GM08714 (cell line): Measurements from ENCODE around the gene WFIKKN2.

Experiments used
- H3K4me3 ChIP-seq: fragments of 200-500 bp; sonication (Bioruptor generic); 2 replicates; pipeline ENCODE4 v1.5.1; 2014; ENCODE audit warnings: mild to moderate bottlenecking, low read length, inconsistent platforms
- ZNF274 ChIP-seq: IDR thresholded peaks from 2 replicates; pipeline ENCODE4 v1.6.1; 2012; ENCODE audit warnings: mild to moderate bottlenecking, low read depth, low read length

WFIKKN2 gene

DNA sequence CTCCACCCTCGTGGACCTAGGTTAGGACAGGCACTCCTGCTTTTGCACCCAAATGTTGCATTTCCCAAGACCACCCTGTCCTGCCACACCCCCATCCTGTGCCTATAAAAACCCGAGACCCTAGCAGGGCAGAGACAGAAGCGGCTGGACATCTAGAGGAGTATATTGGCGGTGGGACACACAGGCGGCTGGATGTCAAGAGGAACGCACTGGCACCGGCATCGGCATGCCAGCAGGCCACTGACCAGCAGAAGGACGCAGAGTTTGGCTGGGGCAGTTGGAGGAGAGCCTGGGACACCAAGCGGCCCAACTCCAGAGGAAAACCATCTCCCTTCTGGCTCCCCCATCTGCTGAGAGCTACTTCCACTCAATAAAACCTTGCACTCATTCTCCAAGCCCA is 14.7 kb upstream of the WFIKKN2 start:
- no peak for TF ChIP-seq ZNF274
- no peak overlapping the region for H3K4me3 ChIP-seq

DNA sequence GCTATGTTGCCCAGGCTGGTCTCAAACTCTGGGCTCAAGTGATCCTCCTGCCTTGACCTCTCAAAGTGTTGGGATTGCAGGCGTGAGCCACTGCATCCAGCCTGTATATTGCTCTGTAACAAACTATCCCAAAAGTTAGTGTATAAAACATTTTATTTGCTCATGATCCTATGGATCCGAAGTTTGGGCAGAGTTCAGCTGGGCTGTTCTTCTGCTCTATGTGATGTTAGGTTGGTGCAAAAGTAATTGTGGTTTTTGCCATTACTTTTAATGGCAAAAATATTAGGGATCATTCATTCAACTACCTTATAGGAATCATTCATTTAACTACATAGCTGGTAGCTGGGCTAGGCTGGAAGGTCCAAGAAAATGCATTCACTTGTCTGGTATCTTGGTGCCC is 12.8 kb upstream of the WFIKKN2 start:
- TF ChIP-seq ZNF274: no peak

DNA sequence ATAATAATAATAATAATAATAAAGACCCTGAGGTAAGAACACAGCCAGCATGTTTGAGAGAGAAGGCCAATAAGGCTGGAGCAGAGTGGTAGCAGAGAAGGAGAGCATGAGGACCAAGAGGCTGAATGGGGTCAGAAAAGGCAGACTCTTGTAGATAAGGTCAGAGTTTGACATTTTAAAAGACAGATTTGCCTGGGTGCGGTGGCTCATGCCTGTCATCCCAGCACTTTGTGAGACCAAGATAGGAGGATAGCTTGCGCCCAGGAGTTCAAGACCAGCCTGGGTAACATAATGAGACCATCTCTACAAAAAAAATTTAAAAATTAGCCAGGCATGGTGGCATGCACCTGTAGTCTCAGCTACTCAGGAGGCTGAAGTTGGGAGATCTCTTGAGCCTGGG is 11.0 kb upstream of the WFIKKN2 start:
- no peak for TF ChIP-seq ZNF274
- H3K4me3 ChIP-seq: no peak overlapping the region

More for the DNA sequence above, 12.8 kb upstream of the WFIKKN2 start:
- H3K4me3 ChIP-seq: no peak overlapping the region

DNA sequence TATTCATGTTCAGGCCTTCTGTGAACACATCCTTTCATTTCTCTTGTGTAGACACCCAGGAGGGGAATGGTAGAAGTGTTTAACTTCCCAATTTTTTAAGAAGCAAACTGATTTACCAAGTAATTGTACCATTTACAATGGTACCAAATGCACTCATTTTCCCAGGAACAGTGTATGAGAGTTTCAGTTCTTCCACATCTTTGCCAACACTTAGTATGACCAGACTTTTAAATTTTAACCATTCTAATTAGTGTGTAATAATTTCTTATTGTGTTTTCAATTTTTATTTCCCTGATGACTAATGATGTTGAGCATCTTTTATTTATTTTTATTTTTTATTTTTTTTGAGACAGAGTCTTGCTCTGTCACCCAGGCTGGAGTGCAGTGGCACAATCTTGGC is 10.2 kb upstream of the WFIKKN2 start:
- no peak overlapping the region for H3K4me3 ChIP-seq
- TF ChIP-seq ZNF274: no peak

DNA sequence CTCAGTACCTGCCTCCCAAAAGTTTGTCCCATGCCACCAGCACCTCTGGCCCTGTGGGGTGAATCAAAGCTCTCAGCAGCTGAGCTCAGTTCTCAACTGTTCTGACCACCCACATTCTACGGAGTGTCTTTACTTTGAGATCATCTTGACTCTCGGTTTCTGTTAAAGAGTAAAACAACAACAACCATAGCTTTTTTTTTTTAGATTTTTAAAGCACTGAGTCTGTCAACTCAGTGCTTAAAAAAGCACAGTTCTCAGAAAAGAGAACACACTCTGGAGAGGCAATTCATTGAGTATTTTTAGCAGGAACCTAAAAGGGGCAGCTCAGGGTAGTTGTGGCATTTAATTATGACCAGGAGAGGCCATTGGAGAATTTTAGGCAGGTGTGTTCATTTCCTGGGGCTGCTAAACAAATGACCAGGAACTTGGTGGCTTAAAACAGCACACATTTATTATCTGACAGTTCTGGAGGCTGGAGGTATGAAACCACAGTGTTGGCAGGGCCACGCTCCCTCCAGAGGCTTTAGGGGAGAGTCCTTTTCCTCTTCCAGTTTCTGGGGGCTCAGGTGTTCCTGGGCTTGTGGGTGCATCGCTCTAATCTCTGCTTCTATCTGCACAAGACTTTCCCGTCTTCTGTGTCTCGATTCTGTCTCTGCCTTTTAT is 6.7 kb upstream of the WFIKKN2 start:
- no peak for TF ChIP-seq ZNF274

DNA sequence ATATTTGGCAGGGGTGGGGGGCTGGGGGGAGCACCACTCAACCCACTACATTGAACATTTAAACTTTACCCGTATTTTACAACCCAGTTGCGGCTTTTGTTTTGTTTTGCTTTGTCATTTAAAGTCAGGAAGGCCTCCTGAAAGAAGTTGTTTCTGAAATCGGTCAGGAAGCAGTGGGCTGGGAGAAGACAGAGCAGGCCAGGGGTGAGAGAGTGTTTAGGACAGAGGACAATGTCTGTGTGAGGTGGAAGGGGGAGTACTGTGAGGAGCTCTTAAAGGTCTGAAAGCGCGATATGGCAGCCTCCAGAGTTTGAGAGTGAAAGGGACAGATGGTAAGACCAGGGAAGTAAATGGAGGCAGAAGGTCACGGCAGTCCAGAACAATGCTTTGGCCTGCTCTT is 6.1 kb upstream of the WFIKKN2 start:
- TF ChIP-seq ZNF274: no peak
- H3K4me3 ChIP-seq: no peak overlapping the region; the same call in 1 of the 2 replicates

More for the DNA sequence above, 6.7 kb upstream of the WFIKKN2 start:
- no peak overlapping the region; the same call in 1 of the 2 replicates for H3K4me3 ChIP-seq

DNA sequence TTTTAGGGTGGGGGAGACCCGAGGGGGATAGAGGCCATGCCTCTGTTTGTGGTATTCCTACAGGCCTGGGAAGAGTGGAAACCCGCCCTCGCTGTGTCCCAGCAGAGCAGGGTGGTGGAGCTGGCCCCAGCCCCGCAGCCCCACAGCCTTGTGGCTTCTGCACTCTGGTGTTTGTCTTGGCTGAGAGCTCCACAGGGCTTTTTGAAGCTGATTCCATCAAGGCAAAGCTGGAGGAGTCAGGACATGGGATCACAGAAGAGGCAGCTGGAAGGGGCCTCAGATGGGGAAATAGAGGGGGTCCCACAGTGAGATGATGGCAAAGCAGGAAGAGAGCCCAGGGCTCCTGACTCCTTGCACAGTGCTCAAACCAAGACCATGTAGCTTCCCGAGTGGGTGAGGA is 5.0 kb upstream of the WFIKKN2 start:
- no peak overlapping the region for H3K4me3 ChIP-seq
- no peak for TF ChIP-seq ZNF274

DNA sequence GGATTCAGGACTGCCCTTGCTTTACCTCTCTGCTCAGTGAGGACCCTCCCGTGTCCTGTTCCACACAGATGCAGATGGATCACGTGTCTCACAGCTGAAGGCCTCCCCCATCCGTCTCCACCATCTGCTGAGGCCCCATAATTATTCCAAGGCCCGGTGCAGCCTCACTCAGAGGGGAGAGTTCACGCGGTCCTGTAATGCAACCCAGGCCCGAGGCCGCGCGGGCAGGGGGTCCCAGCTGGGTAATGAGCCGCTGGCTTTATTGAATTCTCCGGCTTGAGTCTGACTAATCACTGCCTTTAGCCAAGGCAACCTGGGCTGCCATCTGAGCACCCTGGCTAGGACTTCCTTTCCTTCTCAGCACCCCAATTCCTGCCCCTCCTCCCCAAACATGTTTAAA is 4.4 kb upstream of the WFIKKN2 start:
- no peak overlapping the region for H3K4me3 ChIP-seq
- TF ChIP-seq ZNF274: no peak

DNA sequence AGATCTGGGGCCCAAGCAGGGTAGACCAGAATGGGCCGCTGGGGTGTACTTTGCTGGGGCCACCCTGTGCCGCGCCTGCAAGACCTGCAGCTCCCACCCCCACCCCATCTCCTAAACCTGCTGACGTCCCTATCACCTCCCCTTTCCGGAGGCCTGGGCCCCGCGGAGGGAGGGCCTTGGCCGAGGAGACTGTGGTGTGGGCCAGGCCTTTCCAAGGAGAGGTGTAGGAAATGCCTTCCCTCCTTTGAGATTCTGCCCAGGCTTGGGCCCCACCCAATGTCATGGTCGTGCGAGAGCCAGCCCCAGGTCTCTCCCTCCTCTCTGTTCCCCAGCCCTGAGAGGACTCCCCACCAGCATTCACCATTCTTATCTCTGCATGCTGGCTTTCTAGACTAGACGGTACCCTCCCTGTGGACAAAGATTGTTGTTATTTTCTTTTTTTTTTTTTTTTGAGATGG is 3.9 kb upstream of the WFIKKN2 start:
- no peak for TF ChIP-seq ZNF274
- no peak overlapping the region for H3K4me3 ChIP-seq

DNA sequence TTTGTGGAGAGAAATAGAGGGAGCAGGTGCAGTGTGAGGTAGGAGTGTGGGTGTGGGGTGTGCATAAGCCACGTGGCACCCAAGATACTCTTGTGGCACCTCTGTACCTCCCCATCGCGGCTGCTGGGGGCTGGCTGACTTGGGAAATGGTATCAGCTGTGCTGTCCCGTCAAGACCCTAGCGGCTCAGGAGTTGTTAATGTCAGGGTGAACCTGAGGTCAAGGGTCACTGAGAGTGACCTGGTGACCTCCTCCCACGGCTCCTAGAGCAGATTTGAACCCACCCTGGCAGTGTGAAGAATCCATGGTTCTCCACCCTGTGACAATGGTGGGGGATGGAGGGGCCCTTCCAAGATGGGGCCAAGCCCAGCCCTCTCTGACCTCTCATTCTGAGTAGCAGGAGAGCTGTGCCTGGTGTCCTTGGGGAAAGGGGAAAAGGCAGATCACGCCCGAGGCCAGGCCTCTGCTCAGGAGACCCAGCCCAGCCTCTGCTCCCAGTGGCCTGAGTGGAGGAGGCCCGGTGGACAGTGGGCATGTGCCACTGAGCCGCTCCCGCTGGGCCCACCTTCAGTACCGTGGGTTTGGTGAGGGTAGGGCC is 3.0 kb upstream of the WFIKKN2 start:
- TF ChIP-seq ZNF274: no peak
- no peak overlapping the region for H3K4me3 ChIP-seq

DNA sequence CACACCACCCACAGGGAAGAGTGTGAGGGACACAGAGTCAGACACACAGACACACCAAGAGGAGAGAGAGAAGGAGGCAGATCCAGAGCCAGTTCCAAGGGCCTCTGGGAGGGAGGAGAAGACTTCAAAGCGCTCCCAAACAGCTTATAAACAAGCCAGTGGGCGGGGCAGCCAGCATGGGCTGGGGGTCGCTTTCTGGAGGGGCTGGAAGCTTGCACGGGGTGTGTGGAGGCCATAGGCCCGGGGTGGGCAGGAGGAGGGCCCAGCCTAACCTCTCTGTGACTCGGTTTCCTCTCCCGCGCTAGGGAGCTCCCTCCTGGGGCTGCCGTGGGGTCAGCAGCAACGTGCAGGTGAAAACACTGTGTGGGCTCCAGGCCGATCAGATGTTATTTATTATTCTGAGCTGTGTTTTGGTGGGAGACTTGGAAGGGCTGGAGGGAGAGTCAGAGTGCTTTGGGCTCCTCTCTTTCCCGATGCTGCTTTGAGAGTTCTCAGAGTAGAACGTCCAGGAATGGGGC is 2.5 kb upstream of the WFIKKN2 start:
- H3K4me3 ChIP-seq: no peak overlapping the region
- no peak for TF ChIP-seq ZNF274

DNA sequence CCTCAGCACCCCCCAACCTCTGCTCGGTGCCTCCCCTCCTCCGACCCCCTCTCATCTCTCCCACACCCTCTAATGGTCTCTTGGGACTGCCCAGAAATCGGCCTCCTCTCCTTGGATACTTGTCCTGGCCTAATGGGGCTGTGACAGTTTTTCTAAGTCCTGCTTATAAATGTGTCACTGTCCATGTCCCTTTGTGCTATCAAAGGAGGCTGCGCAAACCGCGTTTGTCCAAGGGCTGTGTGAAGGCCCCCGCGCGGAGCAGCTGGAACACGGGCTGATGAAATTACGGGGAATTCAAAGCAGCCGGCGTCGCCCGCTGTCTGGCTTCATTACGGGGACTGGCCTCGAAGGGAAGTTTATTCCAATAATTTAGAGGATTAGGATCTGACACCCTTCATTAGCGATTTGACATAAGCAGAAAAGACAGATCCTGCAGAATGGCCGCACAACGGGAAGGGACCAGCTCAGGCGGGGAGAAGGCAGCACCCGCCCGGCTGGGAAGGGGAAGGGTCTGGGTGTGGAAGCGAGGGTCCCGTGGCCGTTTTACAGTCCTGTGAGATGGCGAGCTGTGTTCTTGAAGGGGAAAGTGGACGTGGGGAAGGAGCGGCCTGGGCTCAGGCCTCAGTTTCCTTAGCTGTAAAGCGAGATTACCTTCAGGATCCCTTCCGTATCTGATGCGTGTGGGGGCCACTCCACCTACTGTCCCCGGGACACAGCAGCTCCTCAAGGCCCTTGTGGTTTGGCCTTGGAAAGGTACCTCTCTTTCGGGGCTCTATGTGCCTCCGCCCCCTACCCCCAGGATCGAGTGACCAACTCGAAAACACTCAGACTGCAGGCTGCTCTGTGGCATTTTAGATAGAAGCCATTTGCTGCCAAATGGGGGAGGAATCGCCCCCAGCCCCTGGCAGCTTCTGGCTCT is 1.6 kb upstream of the WFIKKN2 start:
- no peak for TF ChIP-seq ZNF274
- H3K4me3 ChIP-seq: no peak overlapping the region

DNA sequence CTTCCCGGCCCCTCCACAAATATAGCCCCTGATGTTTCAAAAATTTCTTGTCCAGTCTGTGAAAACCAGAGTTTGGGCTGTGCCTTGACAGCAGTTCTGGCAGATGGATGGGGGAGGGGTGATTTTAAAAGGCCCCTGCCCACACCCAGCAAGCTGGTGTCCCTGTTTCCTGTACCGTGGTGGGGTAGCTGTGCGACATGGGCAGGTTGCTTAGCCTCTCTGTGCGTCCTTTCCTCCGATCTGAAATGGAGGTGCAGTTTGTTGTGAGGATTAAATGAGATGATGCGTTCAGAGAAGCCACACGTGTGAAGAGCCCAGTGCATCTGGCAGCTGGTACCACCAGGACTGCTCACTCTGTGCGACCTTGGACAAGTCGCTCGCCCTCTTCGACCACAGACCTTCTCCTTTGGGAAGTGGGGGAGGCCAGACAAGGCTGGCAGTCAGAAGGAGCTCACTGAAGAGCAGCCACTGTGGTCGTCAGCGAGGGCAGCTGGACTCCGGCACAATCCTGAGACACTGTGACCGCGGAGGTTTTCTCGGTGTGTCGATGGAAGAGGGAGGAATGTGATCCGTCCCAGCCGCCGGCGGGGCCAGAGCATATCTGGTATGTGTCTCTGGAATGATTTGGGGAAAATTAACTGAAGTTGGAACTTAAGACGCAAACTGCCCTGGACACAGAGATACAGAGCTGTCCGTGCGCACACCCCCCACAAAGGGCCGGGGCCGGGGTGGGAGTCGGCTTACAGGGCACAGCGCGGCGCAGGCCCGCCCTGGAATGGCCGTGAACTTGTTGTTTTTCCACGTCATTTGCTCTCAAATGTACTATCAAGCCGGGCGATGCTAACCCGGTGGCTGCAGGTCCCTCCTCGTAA is 721 bp upstream of the WFIKKN2 start:
- H3K4me3 ChIP-seq: no peak overlapping the region
- TF ChIP-seq ZNF274: no peak

DNA sequence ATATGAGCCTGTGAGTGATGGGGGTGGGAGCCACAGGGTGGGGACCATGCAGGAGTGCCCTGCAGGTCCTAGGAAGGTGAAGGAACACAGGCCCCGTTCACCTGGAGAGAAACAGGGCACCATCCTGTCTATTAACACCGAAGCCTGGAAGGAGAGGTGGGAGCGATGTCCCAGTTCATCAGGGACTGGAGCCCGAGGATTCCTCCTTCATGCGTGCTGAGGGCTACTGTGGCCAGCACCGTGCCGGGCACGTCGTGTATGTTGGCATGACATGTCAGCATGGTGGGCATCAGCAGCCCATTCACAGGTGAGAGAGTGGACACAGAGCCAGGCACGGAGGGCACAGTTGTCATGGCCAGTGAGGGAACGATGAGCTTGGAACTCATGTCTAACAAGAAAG is 1.4 kb downstream of the WFIKKN2 start:
- no peak for TF ChIP-seq ZNF274
- no peak overlapping the region for H3K4me3 ChIP-seq
